MM.1S (cell line): Measurements from ENCODE around the gene OLFML2A.

ENCODE experiments used
- DNase-seq: peaks from one replicate; pipeline ENCODE4 v3.0.0-alpha.2; 2015
- H2AFZ ChIP-seq: fragments of 300-600 bp; sonication (generic); 2 replicates; pipeline ENCODE4 v1.6.0; 2016; ENCODE audit warnings: antibody characterized with exemption, low read length
- H3F3A ChIP-seq: fragments of 300-600 bp; sonication (generic); 2 replicates; pipeline ENCODE4 v1.6.1; 2016; ENCODE audit warnings: mild to moderate bottlenecking, antibody characterized with exemption, low read length, moderate library complexity, mixed read lengths; ENCODE audit not compliant: insufficient read depth
- H3K27ac ChIP-seq: fragments of 300-600 bp; sonication (generic); 2 replicates; pipeline ENCODE4 v1.5.1; 2016; ENCODE audit warnings: mild to moderate bottlenecking, low read length
- H3K27me3 ChIP-seq: fragments of 300-600 bp; sonication (generic); replicated peaks from 2 replicates; pipeline ENCODE4 v1.6.0; 2016; ENCODE audit warnings: low read length; ENCODE audit not compliant: insufficient read depth
- H3K36me3 ChIP-seq: fragments of 300-600 bp; sonication (generic); replicated peaks from 2 replicates; pipeline ENCODE4 v1.6.1; 2016; ENCODE audit warnings: mild to moderate bottlenecking, low read length, mixed read lengths; ENCODE audit not compliant: insufficient read depth
- H3K4me1 ChIP-seq: fragments of 300-600 bp; sonication (generic); 2 replicates; pipeline ENCODE4 v1.6.1; 2016; ENCODE audit warnings: low read length, mixed read lengths
- H3K4me2 ChIP-seq: fragments of 300-600 bp; sonication (generic); 2 replicates; pipeline ENCODE4 v1.6.0; 2016; ENCODE audit warnings: low read depth, low read length
- H3K4me3 ChIP-seq: fragments of 300-600 bp; sonication (generic); 2 replicates; pipeline ENCODE4 v1.5.1; 2016; ENCODE audit warnings: low read length, mixed read lengths
- H3K79me2 ChIP-seq: fragments of 300-600 bp; sonication (generic); 2 replicates; pipeline ENCODE4 v1.6.1; 2016; ENCODE audit warnings: mixed run types, low read length, mixed read lengths
- H3K9ac ChIP-seq: fragments of 300-600 bp; sonication (generic); 2 replicates; pipeline ENCODE4 v1.6.1; 2016; ENCODE audit warnings: low read length, mixed read lengths
- H3K9me2 ChIP-seq: fragments of 300-600 bp; sonication (generic); replicated peaks from 2 replicates; pipeline ENCODE4 v1.6.1; 2016; ENCODE audit warnings: mild to moderate bottlenecking, low read length, mixed read lengths; ENCODE audit not compliant: insufficient read depth
- H3K9me3 ChIP-seq: fragments of 300-600 bp; sonication (generic); replicated peaks from 2 replicates; pipeline ENCODE4 v1.6.1; 2016; ENCODE audit warnings: mild to moderate bottlenecking, low read length, mixed read lengths; ENCODE audit not compliant: insufficient read depth
- H4K20me1 ChIP-seq: fragments of 300-600 bp; sonication (generic); 2 replicates; pipeline ENCODE4 v1.6.1; 2016; ENCODE audit warnings: mild to moderate bottlenecking, low read length, moderate library complexity, mixed read lengths; ENCODE audit not compliant: insufficient read depth
- CTCF ChIP-seq: fragments of 300-600 bp; sonication (generic); IDR thresholded peaks from 2 replicates; pipeline ENCODE4 v1.5.1; 2016; ENCODE audit warnings: antibody characterized with exemption, low read length, mixed read lengths
- EZH2 ChIP-seq: fragments of 300-600 bp; sonication (generic); optimal IDR thresholded peaks from 2 replicates; pipeline ENCODE3; 2017; ENCODE audit warnings: low read depth, mild to moderate bottlenecking, antibody characterized with exemption, low read length, mixed read lengths
- EZH2phosphoT487 ChIP-seq: fragments of 300-600 bp; sonication (generic); IDR thresholded peaks from 2 replicates; pipeline ENCODE4 v1.6.1; 2018; ENCODE audit warnings: antibody characterized with exemption, low read length

OLFML2A gene

GRCh38 chr9:124760719-124761118 lies 16.2 kb upstream of the OLFML2A start:
- Histone ChIP-seq H3K27me3 (no peaks in the 10 kb centered on the region), H3K9ac (no peak overlapping the region), H3K9me2 (no peaks in the 10 kb centered on the region), H3K36me3 (no peaks in the 10 kb centered on the region), H3K27ac (no peak overlapping the region), H3K4me1 (no peaks in the 10 kb centered on the region), H4K20me1 (no peaks in the 10 kb centered on the region), H3F3A (no peaks in the 10 kb centered on the region), H3K4me3 (no peak overlapping the region), H2AFZ (no peak overlapping the region), H3K4me2 (no peak overlapping the region), H3K9me3 (no peaks in the 10 kb centered on the region), H3K79me2 (0 out of 2 replicates have a peak, but pooled peaks cover 3% of the 10 kb centered on the region)
- TF ChIP-seq CTCF: no peak
- TF ChIP-seq EZH2phosphoT487: no peak
- no peak for TF ChIP-seq EZH2
- no peak for DNase-seq

DNA sequence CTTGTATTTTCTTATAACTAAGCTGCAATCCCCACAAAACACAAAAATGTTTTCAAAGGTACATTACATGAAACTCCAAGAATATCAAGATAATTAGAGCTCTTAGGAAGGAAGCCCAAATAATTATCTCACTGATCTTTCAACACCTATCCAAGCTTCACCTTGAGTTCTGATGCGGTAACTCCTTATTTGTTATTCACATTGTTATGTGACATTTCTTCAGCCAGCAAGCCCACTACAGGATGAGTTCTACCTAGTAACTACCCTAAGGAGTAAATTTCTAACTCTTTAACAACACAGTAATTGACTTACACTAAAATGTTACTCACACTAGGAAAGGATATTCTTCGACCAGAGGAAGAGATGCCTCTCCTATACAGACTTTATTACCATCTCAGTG lies 15.7 kb upstream of the OLFML2A start:
- Histone ChIP-seq H3K36me3 (no peaks in the 10 kb centered on the region), H3K27me3 (no peaks in the 10 kb centered on the region), H3K4me3 (no peak overlapping the region), H3K79me2 (peaks cover 3% of the 10 kb centered on the region; the same call in 1 of the 2 replicates), H3K27ac (no peak overlapping the region), H3K4me2 (no peak overlapping the region), H3K9me3 (no peaks in the 10 kb centered on the region), H4K20me1 (no peaks in the 10 kb centered on the region), H3K9ac (no peak overlapping the region), H3K4me1 (no peaks in the 10 kb centered on the region), H3F3A (no peaks in the 10 kb centered on the region), H2AFZ (no peak overlapping the region), H3K9me2 (no peaks in the 10 kb centered on the region)
- TF ChIP-seq CTCF (no peak), EZH2 (no peak), EZH2phosphoT487 (no peak)
- no peak for DNase-seq

- H3K27me3 ChIP-seq: no peaks in the 10 kb centered on the region
- no peaks in the 10 kb centered on the region for H3K36me3 ChIP-seq
- no peaks in the 10 kb centered on the region for H3K4me1 ChIP-seq
- H2AFZ ChIP-seq: no peak overlapping the region
- peaks cover 3% of the 10 kb centered on the region; the same call in 1 of the 2 replicates for H3K79me2 ChIP-seq
- no peaks in the 10 kb centered on the region for H3K9me2 ChIP-seq
- H3K4me2 ChIP-seq: no peak overlapping the region
- H3K9ac ChIP-seq: no peak overlapping the region
- no peaks in the 10 kb centered on the region for H4K20me1 ChIP-seq
- TF ChIP-seq EZH2: no peak
- no peak for TF ChIP-seq CTCF
- TF ChIP-seq EZH2phosphoT487: no peak
- H3K9me3 ChIP-seq: no peaks in the 10 kb centered on the region
- H3K4me3 ChIP-seq: no peak overlapping the region
- no peaks in the 10 kb centered on the region for H3F3A ChIP-seq
- no peak for DNase-seq
- H3K27ac ChIP-seq: no peak overlapping the region
Observed at GRCh38 chr9:124761710-124762109, 15.2 kb upstream of the OLFML2A start.
